Left renal pelvis (tissue), 4 donors: ENCODE data around the gene BORCS8. TPM values are rescaled to one million over a fixed set of nuclear protein-coding genes. Genes with fewer than 3 reads are reported as not detected.
A peak's percentile ranks its signal among the peaks of the same experiment; 100 is the strongest.

Experiments used
- DNase-seq, 4 donors: peaks; one replicate each; pipeline ENCODE4 v3.0.0-alpha.2; 2013; ENCODE audit warnings: low read depth in 4 of 4, low spot score in 3 of 4
- polyA plus RNA-seq, 4 donors: library from polyadenylated mRNA; unstranded; fragments of 120-200 nt; gene quantifications; one replicate each; pipeline ENCODE4 v1.2.1, GENCODE V29; 2013; ENCODE audit not compliant: insufficient read length in 4 of 4

BORCS8 gene
- polyA plus RNA-seq, 4 donors, result 13.3 to 24.9 (median 14.0) TPM

DNA sequence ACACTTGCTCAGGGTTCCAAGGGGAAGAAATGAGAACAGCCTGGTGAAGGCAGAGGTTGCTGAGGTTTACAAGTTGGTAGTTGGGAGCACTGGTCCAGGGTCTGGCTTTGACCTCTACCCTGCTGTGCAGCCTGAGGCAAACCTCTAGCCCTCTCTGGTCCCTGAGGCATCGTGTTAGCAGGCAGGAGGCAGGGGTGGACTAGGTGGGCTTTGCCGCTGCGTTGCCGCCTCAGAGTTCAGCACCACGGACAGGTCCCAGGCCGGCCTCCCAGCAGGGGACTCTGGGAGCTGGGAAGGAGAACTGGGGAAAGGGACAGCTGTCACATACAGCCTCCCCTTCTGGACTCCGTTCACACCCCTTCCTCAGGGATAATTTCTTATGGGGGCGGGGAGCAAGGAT is 22.9 kb upstream of the BORCS8 start:
- DNase-seq, result peak in 2 of 4 donors; percentile 48 to 56

GRCh38 chr19:19214159-19214490 is 22.2 kb upstream of the BORCS8 start:
- DNase-seq, result no peak

DNA sequence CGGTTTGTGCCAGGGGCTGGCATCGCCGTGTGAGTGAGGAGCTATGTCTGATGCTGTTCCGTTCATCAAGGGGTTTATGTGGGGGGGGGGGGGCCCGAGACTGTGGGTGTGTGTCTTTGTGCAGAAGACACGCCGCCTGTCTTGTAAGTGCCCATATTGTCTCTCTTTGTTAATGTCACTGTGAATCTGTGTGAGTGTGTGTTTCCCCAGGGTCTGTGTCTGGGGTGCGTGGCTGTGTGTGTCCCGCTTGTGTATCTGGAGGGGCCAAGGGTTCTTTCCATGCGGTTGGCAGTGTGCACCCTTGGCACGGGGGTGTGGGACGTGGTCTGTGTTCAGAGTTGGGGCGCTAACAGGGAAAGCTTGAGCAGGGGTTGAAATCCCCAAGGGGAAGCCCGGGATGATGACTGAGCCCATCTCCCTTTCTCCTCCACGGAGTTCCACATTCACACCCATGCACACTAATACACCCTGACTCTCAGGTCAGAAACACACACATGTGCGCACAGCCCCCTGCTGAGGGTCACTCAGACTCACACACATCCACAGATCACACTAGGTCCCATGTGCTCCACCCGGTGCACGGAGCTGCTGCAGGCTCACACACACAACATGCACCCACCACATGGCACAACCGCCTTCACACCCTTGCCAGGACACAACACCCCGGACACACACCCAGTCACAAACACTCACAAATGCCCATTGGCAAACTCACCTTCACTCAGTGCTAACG is 21.6 kb upstream of the BORCS8 start:
- DNase-seq, result no peak

DNA sequence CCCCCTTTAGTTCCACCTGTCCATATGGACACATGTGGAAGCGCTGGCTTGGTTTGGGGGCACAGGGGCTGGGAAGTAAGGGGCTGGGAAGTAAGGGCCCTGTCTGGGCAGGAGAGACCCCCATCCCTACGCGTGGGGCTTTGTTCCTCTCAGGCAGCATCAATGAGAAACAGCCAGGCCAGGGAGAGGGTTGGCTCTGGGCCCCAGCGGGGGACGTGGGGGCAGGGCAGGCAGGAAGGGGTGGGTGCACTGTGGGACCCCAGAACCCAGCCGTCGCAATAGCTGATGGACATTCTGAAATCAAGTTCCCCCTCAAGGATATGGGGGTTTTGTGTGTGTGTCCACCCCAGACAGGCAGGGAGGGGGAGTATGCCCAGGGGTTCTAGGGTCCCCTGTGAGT is 21.0 kb upstream of the BORCS8 start:
- DNase-seq, result no peak

DNA sequence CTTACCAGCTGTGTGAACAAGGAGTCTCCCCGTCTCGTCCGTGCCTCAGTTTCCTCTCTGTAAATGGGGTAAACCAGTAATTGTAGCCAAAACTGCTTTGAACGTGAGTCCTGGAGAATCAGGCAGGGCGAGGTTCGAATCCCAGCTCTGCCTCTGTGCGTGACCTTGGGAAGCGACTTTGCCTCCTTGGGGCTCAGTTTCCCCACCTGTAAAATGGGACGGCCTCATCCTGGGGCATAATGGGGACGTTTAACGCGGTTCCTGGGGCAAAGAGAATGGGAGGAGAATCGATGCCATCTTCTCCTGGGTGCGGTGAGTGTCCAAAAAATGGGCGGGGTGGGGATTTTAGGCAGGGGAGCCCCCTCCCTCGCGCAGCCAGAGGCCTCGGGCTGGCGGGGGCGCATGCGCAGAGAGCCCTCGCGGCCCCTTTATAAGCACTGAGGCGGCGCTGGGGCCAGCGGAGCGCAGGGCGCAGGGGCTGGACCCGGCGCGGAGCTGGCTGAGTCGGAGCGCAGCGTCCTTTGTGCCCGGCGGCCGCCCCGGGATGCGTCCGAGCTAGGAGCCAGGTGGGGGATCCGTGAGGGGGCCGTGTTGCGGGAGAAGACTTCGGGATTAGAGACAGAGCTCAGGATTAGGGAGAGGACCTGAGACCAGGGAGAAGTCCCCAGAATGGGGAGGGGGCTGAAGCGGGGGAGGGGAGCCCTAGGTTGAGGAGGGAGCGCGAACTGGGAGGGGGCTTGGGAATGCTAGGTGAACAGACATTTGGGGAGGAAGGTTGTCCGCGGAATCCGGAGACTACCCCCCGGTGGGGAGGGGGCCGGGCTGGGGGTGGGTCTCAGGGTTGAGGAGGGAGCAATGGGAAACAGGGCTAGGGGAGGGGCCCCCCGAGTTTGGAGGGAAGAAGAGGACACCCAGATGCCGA is 19.8 kb upstream of the BORCS8 start, which contains the start of gene NCAN:
NCAN (plus strand) TSS at position 460 of the 922 bp plus-strand sequence. CDS start 4,996 bp downstream, outside the sequence.
- DNase-seq, result no peak

DNA sequence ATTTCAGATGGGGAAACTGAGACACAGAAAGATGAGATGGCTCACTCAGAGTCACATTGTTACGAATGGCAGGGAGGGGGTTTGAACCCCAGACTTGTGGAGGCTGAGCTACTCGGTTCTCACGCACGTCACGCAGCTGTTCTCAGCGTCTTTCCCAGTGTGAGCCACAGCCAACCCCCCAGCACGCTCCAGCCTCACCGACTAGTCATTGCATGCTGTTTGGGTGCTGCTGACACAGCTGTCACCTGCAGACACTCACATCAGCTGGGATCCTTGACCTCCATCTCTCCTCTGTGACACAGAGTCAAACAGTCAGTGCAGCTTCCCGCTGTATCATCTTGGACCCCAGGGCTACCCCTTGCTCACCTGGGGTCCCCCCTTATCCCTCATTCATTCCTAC is 17.4 kb upstream of the BORCS8 start:
- no peak for DNase-seq

DNA sequence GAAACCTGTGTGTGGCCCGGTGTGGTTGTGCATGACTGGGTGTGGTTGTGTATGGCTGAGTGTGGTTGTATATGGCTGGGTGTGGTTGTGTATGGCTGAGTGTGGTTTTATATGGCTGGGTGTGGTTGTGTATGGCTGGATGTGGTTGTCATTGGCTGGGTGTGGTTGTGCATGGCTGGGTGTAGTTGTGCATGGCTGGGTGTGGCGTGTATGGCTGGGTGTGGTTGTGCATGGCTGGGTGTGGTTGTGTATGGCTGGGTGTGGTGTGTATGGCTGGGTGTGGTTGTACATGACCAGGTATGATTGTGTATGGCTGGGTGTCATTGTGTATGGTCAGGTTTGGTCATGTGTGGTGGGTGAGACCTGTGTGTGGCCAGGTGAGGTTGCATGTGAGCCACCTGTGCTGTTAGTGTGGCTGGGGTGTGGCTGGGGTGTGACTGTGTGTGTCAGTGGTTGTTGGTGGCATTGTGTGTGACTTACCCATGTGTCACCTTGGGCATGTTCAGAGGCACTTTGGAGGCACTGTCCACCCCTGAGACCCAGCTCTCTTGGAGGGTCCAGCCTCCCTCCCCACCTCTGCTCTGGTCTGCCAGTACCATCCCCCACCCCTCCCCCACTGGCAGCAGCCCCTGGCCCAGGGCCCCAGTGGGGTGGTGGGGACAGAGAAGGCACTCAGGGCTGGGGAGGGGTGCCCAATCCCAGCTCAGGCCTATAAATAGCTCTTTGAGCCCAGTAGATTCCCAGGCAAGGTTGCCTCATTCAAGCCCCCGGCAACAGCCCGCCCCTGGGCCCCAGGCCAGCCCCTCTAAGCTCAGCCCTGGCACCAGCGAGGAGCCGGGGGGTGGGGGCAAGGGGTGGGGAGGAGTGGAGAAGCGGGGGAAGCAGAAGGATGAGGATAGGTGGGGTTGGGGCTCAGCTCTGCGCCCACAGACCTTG is 16.0 kb upstream of the BORCS8 start:
- DNase-seq, result no peak

GRCh38 chr19:19206938-19207337 is 15.0 kb upstream of the BORCS8 start:
- DNase-seq, result no peak

DNA sequence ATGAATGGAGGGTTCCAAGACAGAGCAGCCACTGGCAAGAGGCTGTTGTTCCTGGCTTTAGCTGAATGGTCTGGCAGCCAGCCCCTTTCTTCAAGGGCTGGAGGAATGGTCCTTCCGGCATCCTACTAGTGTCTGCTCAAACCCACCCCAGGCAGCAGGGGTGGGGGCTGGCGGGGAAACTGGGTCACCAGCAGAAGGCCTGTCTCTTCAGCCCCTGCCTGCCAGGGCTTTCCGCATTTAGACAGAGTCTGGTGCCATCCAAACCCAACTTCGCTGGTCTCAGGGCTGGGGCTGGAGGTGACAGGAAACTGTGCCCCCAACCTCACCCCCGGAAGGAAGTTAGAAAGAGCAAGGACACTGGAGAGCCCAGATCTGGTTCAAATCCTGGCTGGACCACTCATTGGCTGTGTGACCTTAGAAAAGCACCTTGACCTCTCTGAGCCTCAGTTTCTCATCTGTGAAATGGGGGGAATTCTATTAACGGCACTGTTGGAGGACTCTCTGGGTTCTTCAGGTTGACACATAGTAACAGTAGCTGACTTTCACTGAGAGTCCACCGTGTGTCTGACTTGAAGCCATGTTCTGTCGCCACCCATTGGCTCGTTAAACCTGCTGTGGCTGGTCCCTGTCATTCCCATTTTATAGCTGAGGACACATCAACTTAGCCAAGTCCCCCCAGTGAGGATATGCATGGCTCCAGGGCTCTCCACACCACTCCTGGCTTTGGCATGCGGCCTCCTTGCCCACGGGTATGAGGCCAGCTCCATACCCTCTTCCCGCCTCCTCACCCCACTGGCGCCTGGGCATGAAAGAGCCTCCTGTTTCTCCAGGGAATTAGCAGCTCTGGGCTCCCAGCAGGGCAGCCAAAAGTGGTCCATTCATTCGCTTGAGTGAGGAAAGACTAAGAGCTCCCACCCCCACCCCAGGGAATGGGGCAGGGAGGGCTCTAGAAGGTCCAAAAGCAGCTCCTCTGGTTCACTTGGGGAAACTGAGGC is 13.8 kb upstream of the BORCS8 start:
- no peak for DNase-seq

DNA sequence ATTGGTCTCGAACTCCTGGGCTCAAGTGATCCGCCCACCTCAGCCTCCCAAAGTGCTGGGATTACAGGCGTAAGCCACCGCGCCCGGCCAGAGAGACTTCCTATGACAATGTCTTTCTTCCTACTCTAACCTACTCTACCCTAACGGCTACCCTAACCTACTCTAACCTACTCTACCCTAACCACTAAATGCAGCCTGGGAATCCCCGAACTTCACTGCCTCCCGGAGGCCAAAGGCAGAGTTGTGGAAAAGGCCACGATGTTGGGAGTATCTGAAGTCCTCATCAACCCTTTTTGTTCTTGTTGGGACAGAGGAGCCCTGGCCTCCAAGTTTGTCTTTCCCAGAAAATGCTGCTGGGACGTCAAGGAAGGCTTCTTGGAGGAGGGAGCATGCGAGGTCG is 12.2 kb upstream of the BORCS8 start:
- no peak for DNase-seq

DNA sequence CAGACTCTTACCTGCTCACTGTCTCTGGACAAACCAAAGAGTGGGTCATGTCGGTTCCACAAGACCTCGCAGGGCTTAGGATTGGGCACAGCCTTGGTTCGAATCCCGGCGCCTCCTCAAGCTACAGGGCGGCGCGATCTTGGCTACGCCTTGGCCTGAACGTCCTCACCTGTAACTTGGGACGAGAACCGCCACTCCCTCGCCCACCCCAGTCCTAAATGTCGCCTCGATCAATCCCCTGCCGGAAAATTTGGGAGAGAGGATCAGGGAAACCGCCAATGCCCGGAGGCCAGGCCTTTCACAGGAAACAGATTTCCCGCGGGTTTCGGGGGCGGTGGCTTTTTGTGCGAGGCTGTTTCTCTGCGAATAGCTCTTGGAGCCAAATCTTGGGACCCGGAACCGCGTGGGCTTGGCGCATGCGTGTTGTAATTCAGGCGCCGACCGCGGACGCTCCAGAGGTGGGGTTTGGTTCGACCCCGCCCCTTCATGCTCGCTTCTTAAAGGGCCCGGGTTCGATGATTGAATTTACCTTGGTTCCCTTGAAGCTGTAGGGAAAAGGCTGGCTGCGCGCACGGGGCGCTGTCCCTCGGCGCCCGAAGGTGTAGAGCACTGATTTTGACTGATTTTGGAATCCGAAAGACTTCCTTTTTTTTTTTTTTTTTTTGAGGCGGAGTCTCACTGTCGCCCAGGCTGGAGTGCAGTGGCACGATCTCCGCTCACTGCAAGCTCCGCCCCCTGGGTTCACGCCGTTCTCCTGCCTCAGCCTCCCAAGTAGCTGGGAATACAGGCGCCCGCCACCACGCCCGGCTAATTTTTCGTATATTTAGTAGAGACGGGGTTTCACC is 11.3 kb upstream of the BORCS8 start, which contains the start of gene NR2C2AP:
NR2C2AP (minus strand) TSS at position 403 of the 845 bp plus-strand sequence; CDS start at position 49, 354 bp downstream.
- peak; percentile 71 to 80 (median 72) for DNase-seq

DNA sequence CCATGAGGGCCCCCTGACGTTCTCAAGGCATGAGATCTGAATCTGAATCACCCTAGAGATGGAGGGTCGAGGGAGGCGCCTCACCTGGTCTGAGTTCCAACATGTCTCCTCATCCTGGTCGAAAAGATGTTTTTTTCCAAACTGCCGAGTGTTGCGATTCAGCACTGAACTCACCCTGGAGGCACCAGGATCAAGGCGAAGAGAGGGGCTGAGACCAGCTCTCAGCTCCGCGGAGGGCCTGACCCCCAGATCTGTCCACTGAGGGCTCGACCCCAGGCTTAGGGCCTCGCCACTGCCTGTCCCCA is 10.7 kb upstream of the BORCS8 start:
- DNase-seq, result no peak

GRCh38 chr19:19201697-19202630 is 10.0 kb upstream of the BORCS8 start:
- no peak for DNase-seq

DNA sequence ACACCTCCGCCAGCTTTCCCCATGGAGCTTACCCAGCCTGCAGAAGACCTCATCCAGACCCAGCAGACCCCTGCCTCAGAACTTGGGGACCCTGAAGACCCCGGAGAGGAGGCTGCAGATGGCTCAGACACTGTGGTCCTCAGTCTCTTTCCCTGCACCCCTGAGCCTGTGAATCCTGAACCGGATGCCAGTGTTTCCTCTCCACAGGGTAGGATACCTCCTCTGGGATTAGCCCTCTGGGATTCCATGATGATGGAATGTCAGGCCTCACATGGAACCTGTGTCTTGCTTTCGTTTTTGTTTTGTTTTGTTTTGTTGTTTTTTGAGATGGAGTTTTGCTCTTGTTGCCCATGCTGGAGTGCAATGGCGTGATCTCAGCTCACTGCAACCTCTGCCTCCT is 2.0 kb upstream of the BORCS8 start:
- DNase-seq, result no peak

DNA sequence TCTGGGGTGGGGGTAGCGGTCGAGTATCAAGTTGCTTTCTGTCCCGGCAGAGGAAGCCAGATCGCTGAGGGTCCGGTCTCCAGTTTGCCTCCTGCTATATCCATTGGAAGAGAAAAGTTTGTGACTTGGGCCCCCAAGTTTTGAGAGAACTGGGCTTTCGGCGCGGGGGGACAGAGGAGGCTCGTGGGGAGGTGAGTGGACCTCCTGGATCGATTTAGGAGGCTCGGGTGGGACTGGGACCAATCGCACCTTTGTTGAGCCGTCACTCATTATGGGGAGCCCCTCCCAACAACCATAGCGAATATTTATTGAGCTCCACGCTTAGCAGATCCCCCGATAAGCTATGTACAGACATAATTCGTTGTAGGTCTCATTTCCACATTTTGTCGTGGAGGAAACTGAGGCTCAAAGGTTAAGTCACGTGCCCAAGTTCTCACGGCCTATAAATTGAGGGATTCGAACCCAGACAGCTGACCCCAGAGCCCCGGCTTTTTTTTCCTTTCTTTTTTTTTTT is 1.0 kb upstream of the BORCS8 start:
- no peak for DNase-seq

GRCh38 chr19:19191768-19192077 is 229 bp downstream of the BORCS8 start:
- DNase-seq, result no peak

DNA sequence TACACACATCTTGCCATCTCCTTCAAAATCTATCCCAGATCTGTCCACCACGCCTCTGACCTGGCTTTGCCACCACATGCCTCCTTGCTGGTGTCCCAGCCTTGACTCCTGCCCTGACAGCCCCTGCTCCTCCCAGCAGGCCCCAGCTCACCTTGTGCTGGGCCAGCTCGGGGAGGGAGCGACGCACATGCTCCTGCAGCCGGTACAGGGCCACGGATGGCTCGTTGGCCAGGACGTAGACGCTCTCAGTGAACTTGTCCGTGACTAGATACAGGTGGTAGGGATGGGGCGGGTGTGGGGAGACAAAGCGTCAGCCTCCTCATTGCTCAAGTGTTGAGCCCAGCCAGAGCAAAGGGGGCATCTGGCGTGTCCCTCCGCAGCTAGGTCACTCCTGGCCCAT is 5.2 kb downstream of the BORCS8 start:
- no peak for DNase-seq
